GM19324 (cell line): ENCODE data around the gene OTULIN.
A peak's percentile ranks its signal among the peaks of the same experiment; 100 is the strongest.

Source experiments
- ATAC-seq: cut with Tn5 transposase; IDR thresholded peaks from one replicate; pipeline ENCODE4 v1.9.1; 2021; ENCODE audit warnings: mild to moderate bottlenecking, moderate library complexity; ENCODE audit not compliant: unreplicated experiment, low FRiP score

OTULIN gene

GRCh38 chr5:14667770-14668169 is 3.3 kb downstream of the OTULIN start:
- ATAC-seq: no peak

GRCh38 chr5:14668181-14668591 is 3.7 kb downstream of the OTULIN start:
- no peak for ATAC-seq

- no peak for ATAC-seq
Measured at GRCh38 chr5:14669415-14669814, 4.9 kb downstream of the OTULIN start.

- no peak for ATAC-seq
Measured at GRCh38 chr5:14669975-14670374, 5.5 kb downstream of the OTULIN start.

- ATAC-seq: no peak
Measured at GRCh38 chr5:14671414-14671813, 6.9 kb downstream of the OTULIN start.

GRCh38 chr5:14672082-14672481 is 7.6 kb downstream of the OTULIN start:
- no peak for ATAC-seq

- no peak for ATAC-seq
Measured at GRCh38 chr5:14672484-14673394, 8.2 kb downstream of the OTULIN start.

GRCh38 chr5:14673443-14673842 is 8.9 kb downstream of the OTULIN start:
- ATAC-seq: no peak

- ATAC-seq: peak; percentile 10
Measured at GRCh38 chr5:14674983-14675854, 10.7 kb downstream of the OTULIN start.

- ATAC-seq: peak; percentile 51
Measured at GRCh38 chr5:14675865-14676300, 11.4 kb downstream of the OTULIN start.

GRCh38 chr5:14676320-14676719 is 11.8 kb downstream of the OTULIN start:
- ATAC-seq: peak; percentile 38

GRCh38 chr5:14678773-14679334 is 14.3 kb downstream of the OTULIN start:
- ATAC-seq: no peak

GRCh38 chr5:14679595-14679994 is 15.1 kb downstream of the OTULIN start:
- no peak for ATAC-seq

GRCh38 chr5:14681236-14681752 is 16.8 kb downstream of the OTULIN start:
- no peak for ATAC-seq

- no peak for ATAC-seq
Measured at GRCh38 chr5:14683906-14684455, 19.5 kb downstream of the OTULIN start.

GRCh38 chr5:14684757-14685156 is 20.2 kb downstream of the OTULIN start:
- ATAC-seq: no peak

GRCh38 chr5:14685757-14686156 is 21.2 kb downstream of the OTULIN start:
- peak; percentile 96 for ATAC-seq

GRCh38 chr5:14686517-14686916 is 22.0 kb downstream of the OTULIN start:
- no peak for ATAC-seq

GRCh38 chr5:14687023-14687665 is 22.6 kb downstream of the OTULIN start:
- ATAC-seq: no peak

- no peak for ATAC-seq
Measured at GRCh38 chr5:14693070-14693469, 28.6 kb downstream of the OTULIN start.
